SH-SY5Y (cell line): ENCODE data around the gene FSHR.

Experiments
- GATA2 ChIP-seq: IDR thresholded peaks from 2 replicates; pipeline ENCODE4 v1.6.1; 2011; ENCODE audit warnings: mild to moderate bottlenecking, low read depth, low read length
- GATA3 ChIP-seq: IDR thresholded peaks from 2 replicates; pipeline ENCODE4 v1.6.1; 2011; ENCODE audit warnings: low read depth, mild to moderate bottlenecking, low read length, moderate library complexity

DNA sequence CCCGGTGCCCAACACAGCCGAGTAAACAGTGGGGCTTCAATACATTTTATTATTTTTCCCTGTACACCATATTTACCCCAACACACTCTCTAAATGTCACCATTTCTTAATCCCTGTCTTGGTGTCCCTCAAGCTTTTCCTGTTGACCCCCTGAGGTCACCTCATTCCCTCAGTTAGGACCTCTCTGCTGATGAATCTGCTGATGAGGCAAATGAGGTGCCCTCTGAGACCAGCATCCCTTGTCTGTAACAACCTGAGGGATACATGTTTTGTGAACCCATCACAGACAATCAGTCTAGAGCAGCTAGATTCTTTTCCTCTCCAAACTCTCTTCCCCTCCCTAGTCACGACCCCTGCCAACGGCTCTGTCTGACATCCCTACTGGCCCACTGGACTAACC, 127.6 kb downstream of the FSHR start:
- no peak for TF ChIP-seq GATA2
- no peak for TF ChIP-seq GATA3
